Fibroblast of villous mesenchyme (primary cell): Measurements from ENCODE around the gene STEAP2. TPM values are rescaled to one million over a fixed set of nuclear protein-coding genes. Genes with fewer than 3 reads are reported as not detected.

Experiments used
- DNase-seq: peaks from one replicate; pipeline ENCODE4 v3.0.0-alpha.2; 2010; ENCODE audit warnings: low read depth
- H3K4me3 ChIP-seq: 2 replicates; pipeline ENCODE4 v1.5.1; 2011; ENCODE audit warnings: low read depth, mild to moderate bottlenecking, low read length
- CTCF ChIP-seq: IDR thresholded peaks from 2 replicates; pipeline ENCODE4 v1.5.1; 2012; ENCODE audit warnings: low read depth, mild to moderate bottlenecking, low read length; ENCODE audit not compliant: insufficient read depth
- total RNA-seq: library from RNA; depleted of rRNA; stranded (reverse); fragments of >200 nt; gene quantifications from 2 replicates; pipeline ENCODE4 v1.2.3, GENCODE V29; 2012

The STEAP2 gene
- total RNA-seq, 1 donor = 8.6 TPM

- TF ChIP-seq CTCF = no peak
- no peak overlapping the region for H3K4me3 ChIP-seq
- DNase-seq = no peak
Observed at GRCh38 chr7:90172624-90173023, 38.9 kb upstream of the STEAP2 start.

GRCh38 chr7:90173127-90173844 lies 38.3 kb upstream of the STEAP2 start:
- no peak for DNase-seq

GRCh38 chr7:90175667-90176066 lies 35.9 kb upstream of the STEAP2 start:
- DNase-seq = no peak
- TF ChIP-seq CTCF = no peak
- no peak overlapping the region for H3K4me3 ChIP-seq

More at GRCh38 chr7:90173127-90173844, 38.3 kb upstream of the STEAP2 start:
- TF ChIP-seq CTCF = no peak
- no peak overlapping the region for H3K4me3 ChIP-seq

- TF ChIP-seq CTCF = no peak
- H3K4me3 ChIP-seq = no peak overlapping the region
- no peak for DNase-seq
Observed at GRCh38 chr7:90176195-90176594, 35.3 kb upstream of the STEAP2 start.

- no peak overlapping the region for H3K4me3 ChIP-seq
- no peak for DNase-seq
- TF ChIP-seq CTCF = no peak
Observed at GRCh38 chr7:90178166-90178565, 33.4 kb upstream of the STEAP2 start.

- H3K4me3 ChIP-seq = no peak overlapping the region
- peak; percentile 25 for DNase-seq
Observed at GRCh38 chr7:90178679-90179278, 32.8 kb upstream of the STEAP2 start.

More at GRCh38 chr7:90178679-90179278, 32.8 kb upstream of the STEAP2 start:
- no peak for TF ChIP-seq CTCF
